NB4 (cell line): ENCODE measurements around the gene HOXA4.

Source experiments
- POLR2A ChIP-seq: IDR thresholded peaks from 2 replicates; pipeline ENCODE4 v1.6.1; 2011; ENCODE audit warnings: mild to moderate bottlenecking; ENCODE audit not compliant: insufficient read length; ENCODE audit errors: extremely low read depth
- TF ChIP-seq, protein P1 (sequence below): IDR thresholded peaks from one replicate; pipeline ENCODE4 v1.5.1; 2012; ENCODE audit warnings: low read depth, low read length

- TF ChIP-seq, protein P1, sequence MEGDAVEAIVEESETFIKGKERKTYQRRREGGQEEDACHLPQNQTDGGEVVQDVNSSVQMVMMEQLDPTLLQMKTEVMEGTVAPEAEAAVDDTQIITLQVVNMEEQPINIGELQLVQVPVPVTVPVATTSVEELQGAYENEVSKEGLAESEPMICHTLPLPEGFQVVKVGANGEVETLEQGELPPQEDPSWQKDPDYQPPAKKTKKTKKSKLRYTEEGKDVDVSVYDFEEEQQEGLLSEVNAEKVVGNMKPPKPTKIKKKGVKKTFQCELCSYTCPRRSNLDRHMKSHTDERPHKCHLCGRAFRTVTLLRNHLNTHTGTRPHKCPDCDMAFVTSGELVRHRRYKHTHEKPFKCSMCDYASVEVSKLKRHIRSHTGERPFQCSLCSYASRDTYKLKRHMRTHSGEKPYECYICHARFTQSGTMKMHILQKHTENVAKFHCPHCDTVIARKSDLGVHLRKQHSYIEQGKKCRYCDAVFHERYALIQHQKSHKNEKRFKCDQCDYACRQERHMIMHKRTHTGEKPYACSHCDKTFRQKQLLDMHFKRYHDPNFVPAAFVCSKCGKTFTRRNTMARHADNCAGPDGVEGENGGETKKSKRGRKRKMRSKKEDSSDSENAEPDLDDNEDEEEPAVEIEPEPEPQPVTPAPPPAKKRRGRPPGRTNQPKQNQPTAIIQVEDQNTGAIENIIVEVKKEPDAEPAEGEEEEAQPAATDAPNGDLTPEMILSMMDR, result no peak
- no peak for TF ChIP-seq POLR2A
Measured at GRCh38 chr7:27103489-27104226, 26.9 kb downstream of the HOXA4 start.
